Middle frontal gyrus (tissue), 1 donor: ENCODE measurements around the gene ETV6.
"Not testable (repeated sequence)": the region's sequence is repeated elsewhere in the genome, so short reads cannot be mapped to it uniquely, and the experiment has no call there.

Source experiments
- DNase-seq: peaks from one replicate; pipeline ENCODE4 v3.0.0-alpha.2; 2015; ENCODE audit warnings: low spot score; ENCODE audit errors: extremely low spot score

ETV6 gene

DNA sequence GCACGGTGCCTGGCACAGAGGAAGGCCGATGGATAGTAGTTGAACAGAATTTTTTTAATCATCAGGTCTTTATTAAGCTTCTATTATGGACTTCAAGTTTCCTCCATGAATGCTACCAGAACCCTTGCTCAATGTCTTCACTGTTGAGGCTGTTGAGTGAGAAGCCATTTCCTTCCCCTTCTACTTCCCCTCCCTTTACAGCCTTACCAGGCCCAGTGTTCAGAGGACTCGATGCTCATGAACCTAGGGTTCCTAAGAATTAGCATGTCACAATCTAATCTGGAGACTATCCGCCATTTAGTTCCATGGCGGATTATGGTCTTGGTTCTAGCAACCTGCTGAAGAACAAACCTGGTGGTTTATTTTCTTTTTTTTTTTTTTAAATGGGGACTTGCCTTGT is 17.7 kb downstream of the ETV6 start:
- DNase-seq: no peak

DNA sequence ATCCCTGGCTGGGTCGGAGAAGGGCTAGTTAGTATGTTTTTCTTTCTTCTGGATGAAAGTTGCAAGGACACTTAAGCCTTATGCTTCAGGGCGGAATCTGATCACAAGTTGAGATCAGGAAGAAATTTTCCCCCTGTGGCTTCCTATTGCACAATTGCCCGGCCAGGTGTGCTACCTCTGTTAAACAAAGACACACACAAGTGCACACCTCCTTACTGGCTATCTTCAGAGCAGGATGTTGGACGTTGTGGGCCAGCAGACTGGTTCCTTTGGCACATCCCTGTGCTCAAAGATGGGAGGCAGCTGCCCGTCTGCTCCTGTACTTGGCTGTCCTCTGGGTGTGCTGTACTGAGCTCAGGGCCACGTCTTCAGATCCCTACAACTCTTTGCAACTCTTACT is 19.1 kb downstream of the ETV6 start:
- DNase-seq: no peak

DNA sequence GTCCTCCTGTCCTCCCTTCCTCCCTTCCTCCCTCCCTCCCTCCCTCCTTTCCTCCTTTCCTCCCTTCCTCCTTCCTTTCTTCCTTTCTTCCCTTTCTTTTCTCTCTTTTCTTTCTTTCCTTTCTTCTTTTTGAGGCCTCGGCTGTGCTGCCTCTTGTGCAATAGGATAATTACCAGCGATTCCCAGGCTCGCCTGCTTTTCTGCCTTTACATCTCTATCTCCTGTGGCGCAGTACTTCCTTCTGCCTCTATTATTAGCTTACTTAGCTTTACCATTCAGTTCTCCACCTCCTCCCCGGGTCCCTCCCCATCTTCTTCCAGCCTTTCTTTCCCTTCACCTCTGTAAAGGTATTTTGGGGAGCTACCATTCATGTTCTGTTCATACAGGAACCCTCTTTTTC is 19.9 kb downstream of the ETV6 start:
- DNase-seq: no peak

DNA sequence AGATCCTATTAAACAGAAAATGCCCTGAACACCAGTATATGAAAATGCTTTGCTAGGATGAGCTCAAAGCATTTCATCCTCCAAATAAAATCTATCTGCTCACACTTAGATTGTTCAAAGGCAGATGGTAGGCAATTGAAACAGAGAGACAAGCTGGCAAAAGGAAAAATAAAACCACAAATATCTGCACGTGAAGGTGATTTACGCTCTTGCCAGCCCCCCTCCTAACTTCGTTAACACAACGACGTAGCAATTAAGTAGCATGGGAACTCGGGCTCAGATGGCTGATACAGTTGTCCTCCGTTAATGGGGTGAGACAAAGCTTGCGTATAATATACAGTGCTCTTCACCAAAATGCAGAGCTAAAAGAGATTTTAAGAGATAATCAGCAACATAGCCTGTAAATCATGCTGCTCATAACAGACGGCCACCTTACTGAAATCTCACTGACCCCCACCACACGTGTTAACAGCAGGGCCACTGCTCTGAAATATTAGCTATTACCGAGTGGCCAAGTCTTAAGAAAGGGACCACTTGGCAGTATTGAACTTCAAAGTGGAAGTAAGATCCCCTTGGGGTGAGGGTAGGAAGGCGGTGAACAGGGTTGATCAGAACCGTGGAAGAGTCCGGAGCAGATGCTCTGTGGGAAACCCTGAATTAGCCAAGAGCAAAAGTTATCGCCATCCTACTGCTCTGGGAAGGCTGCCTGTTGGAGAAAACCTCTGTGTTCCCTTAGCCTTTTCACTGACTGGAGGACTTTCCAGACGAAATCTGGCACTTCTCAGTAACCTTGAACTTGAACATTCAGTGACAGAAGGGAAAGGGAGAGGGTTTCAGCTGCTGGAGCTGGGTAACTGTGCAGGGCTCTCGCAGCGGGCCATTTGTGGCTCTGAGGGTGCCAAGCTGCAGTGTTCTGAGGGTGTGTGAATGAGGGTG is 23.1 kb downstream of the ETV6 start:
- DNase-seq: no peak

DNA sequence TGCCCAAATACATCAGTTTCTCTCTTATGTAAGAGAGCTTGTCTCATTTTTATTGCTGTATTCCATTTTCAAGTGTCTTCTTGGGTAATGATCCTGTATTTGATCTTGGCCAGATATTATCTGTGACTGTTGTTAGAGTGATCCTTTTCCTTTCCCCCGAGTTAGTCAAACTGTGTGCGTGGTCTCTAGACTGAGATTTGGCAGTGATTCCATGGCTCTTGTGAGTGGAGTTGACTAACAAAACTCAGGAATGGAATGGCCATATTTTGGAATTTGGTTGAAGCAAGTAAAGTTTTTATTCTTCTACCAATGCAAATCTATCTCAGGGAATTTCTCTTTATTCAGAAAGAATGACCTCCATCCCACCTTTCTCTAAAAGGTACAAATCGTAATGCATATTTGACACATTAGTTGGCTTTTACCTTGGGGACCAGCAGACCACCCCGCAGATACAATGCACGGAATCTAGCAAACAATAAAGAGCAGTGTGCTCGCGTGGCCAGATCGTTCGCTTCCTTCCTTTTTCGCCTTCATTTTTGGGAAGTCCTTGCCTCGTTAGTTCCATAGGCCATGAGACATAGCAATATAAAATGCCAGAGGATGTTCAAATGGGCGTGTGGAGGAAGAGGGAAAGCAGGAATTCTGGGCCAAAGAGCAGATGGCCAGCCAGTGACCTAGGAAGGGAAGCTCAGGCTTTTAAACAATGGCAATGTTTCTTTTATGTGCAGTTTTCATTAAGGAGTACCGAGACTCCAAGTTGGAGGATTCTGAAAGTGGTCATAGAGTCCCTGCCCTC is 24.4 kb downstream of the ETV6 start:
- no peak for DNase-seq

DNA sequence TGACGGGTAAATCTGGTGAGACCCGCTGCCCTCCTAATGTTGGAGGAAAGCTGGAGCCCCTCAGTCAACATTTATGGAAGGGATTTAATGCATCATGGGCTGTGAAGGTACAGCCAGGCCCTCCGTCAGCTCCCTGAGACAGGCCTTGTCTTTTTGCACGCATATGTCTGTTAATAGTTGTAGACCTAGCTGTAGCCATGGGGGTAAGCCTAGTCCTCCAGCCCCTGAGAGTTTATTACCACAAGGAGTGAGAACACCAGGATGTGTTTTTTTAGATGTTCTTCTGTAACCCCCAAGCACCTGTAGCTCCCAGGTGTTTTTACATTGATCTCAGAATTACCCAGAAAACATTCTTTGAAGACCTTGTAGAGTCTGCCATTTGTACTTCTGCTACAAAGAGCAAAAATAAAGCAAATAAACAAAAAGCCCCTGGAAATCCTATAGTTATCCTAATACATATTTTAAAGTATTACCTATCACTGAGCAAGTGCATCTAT is 25.5 kb downstream of the ETV6 start:
- DNase-seq: no peak

DNA sequence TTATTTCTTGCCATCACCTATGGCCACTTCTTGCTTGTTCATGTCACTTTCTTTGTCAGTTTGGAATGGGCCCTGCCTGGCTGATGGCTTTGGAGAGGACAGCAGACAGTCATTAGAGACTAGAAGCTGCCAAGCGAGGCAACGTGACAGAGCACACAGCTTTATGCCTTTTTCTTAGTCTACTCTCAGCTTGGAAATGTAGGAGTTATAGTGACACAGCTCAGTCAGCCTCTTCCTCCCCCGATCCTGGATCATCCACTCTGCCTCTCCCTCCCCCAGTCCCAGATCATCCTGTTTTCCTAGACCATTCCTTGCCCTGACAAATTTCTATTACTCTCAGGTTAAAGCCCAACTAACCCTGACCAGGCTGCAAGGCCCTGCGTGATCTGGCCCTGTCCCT is 26.6 kb downstream of the ETV6 start:
- DNase-seq: no peak

DNA sequence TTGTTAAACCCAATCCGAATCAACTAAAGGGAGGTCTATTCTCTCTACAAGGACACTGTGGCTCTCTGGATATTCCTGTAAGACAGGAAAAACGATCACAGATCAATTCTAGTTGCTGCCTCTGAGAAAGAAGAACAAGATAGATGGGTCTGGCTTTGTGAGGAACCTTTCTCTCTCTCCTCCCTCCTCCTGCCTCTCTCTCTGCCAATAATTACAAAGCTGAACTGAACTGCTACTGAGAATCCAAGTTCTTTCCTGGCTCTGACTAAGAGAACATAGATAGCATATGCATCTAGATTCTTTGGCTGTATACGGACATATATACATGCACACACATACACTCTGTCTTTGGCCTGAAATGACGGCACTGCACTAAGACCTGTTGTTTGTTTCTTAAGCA is 27.6 kb downstream of the ETV6 start:
- DNase-seq: no peak

DNA sequence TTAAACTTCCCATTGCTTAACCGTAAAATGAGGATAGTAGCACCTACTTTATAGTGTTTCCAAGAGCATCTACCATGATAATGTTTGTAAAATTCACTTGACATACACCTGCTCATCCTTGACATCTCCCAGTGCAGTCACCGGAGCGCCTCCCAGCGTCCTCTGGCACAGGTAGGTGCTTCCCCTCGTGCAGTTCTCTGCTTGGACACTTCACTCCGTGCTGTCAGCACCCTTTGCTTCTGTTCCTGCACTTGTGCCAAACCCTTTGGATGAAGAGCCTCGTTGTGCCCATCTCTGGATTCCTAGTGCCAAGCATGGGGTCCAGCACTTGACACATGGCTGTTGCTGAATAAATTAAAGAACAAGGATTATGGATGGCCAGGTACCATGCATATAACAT is 28.3 kb downstream of the ETV6 start:
- no peak for DNase-seq

DNA sequence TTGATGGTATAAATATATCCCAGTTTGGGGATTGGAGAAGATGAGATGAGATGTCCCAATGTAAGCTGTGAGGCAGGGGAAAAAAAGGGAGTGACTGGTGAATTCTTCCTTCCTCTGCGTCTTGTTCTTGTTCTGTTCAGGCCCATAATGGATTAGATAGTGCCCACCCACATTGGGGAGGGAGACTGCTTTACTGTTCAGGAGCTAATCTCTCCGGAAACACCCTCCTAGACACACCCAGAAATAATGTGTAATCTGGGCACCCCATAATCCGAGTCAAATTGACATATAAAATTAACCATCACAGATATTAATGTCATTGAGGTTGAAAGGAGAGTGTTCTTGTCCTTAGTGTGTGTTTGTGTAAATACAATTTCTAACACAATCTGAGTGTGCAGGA is 29.3 kb downstream of the ETV6 start:
- no peak for DNase-seq

DNA sequence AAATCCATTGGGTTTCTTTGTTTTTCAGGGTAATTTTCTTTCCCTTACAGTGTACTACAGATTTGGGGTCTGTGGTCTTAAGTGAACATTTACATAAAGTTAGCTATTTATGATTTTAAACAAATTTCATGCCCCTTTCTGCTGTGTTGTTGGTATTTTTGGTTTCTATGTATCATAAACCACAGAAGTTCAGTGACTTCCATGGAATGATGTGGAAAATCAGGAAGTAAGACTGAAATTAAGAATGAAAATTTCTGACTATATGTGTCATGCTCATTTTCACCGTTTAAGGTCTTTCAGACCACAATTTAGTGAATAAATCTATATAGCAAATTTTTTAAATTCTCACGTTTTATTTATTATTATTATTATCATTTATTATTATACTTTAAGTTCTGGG is 31.7 kb downstream of the ETV6 start:
- no peak for DNase-seq

DNA sequence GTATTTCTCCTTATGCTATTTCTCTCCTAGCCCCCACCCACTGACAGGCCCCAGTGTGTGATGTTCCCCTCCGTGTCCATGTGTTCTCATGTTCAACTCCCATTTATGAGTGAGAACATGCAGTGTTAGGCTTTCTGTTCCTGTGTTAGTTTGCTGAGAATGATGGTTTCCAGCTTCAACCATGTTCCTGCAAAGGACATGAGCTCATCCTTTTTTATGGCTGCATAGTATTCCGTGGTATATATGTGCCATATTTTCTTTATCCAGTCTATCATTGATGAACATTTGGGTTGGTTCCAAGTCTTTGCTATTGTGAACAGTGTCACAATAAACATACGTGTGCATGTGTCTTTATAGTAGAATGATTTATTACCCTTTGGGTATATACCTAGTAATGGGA is 32.2 kb downstream of the ETV6 start:
- not testable (repeated sequence) for DNase-seq

DNA sequence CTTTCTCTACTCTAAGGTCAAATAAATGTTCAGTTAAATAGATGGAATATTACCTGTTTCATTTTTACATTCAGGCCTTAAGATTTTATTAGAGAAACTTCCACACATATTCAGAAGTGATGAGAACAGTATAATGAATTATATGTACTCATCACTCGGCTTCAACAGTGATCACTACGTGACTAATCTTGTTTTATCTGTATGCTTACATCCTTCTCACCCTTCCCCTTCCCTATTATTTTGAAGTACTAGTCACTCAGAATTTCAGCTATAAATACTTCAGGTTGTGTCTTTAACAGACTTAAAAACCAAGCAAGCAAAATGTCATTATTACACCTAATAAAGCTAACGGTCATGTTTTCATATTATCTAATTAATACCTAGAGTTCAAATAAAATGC is 34.9 kb downstream of the ETV6 start:
- DNase-seq: no peak

DNA sequence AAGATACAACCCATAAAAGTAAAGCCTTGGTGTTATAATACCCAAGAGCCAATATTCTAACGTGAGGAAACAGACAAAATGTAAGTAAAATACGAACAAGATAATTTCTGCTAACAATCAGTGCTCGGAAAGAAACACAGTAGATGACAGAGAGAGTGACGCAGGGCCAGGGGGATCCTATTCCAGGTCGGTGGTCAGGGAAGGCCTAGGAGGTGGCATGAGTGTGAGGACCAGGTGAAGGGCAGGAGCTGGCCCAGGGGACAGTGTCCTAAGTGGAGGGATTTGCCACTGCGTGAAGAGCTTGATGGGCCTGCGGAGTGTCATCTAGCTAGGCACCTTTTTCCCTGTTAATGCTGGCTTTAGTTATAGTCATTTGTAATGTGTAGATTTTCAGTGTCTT is 35.3 kb downstream of the ETV6 start:
- DNase-seq: no peak

DNA sequence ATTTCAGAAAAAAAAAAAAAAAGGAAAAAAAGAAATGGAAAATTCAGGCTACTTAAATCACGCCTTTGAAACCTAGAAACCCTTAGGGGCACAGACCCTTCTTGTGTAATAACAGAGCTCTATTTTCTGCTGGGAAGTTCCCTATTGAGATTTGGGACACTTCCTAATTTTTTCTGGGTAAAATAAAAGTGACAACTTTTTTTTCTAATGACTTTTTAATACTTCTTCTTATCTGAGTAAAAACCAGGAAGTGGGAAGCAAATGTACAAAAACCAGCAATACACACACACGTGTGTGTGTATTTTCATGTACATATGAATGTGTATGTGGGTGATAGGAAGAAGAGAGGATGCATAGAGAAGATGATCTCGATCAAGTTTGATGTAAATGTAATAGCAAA is 35.8 kb downstream of the ETV6 start:
- DNase-seq: no peak

DNA sequence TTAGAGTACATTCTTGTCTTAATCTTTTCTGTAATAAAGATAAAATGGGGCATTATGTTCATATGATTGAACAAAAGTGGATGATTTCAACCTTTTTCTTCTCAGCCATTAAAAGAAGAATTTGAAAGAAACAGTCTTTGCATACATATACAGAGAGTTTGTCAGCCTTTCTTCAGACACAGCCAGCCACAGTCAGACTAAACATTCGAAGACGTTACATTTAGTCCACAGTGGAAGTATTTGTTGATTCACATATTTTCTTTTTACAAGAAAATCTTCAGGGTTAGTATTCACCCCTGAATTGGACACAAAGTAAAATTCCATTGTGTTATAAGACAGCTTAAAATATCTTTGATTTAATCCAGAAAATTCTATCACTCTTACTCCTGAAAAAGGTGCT is 36.2 kb downstream of the ETV6 start:
- no peak for DNase-seq

DNA sequence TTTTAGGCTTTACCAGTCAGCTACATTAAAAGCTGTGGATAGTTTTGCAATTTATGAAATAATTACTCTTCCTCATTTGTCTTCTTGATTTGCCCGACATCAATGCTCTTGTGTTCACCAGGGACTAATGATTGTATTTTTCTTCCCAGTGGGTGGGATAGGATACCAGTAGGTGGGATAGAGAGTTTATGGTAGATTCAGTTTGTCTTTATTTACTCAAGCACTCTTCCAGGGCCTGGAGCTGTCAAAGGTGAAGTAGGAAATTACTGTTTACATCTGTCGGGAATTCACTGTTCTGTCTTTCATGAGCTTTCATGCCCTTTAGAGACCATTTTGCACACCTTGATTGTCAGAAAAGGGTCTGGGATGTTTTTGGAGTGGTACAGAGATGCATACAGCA is 36.6 kb downstream of the ETV6 start:
- DNase-seq: no peak

DNA sequence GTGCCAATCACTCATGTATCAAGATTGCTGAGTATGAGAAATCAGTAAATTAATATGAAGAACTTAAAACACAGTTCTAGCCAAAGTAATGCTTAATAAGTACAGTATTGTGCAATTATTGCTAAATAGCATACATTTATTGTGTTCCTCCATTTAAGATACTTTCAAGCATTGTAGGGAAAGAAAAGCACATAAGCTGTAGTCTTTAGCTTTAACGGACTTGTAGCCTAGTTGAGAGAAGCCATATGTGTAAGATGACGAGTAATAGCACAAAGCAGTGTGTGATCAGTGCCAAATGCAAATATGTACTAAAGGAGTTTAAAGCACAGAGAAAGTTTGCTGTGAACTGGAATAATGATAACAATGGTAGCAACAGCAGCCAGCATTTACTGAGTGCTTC is 38.1 kb downstream of the ETV6 start:
- no peak for DNase-seq

DNA sequence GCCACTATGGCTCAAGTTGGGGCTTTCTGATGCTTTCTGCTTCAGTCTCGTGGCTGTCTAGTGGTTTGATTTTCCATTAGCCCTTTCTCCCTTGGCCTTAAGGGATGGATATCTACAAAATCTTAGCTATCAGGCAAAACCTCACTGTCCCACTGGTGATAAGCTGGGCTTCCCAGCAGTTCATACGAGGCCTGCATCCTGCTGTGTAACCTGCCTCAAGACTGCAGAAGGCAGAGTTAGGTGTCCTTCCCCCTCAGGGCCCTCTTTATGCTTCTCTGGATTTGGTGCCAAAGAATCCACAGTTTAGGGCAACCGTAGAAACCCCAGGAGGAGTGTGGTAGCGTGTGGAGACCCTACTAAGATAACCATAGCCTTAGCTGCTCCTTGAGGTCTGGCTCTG is 38.9 kb downstream of the ETV6 start:
- no peak for DNase-seq

DNA sequence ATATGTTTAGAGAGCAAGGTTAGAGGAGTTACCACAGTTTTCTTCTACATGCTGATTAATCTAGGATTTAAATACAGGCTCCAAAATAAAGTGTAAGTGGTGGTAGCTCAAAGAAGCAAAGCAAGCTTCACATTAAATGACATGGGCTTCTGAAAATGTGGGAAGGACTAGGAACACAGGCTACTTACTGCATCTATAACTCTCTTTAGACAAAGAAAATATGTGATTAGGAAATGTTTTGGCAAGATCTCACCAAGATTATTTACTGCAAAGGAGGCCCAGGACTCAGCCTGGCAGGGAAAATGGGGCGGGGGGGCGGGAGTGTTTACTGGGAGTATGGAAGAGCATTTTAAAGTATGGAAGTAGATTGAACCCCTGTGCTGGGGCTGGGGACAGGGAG is 39.4 kb downstream of the ETV6 start:
- no peak for DNase-seq

DNA sequence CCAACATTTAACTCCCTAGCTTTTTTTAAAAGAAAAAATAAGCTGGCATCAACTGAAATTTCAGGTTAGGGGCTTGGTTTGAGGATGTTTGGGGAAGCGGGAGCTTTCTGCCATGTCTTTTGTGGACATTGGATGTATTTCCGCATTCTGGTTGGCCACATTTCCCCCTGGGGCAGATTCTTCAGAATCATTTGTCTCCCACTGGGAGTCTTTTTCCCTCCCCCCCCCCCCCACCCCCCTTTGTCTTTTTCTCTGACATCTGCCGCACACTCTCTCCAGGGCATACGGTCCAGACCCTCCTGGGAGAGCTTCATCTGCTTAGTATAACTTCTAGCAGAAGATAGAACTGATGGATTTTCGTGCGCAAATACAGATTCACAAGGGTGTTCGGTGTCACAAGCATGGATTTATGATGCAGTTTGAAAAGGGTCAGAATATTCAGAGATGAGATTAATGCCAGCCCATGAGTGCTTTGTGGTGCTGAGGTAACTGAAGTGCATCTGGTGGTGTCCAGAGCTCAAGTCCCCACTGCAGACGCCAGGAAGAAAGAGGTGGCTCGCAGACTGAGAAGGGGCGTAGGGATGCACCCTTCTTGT is 40.2 kb downstream of the ETV6 start:
- no peak for DNase-seq

DNA sequence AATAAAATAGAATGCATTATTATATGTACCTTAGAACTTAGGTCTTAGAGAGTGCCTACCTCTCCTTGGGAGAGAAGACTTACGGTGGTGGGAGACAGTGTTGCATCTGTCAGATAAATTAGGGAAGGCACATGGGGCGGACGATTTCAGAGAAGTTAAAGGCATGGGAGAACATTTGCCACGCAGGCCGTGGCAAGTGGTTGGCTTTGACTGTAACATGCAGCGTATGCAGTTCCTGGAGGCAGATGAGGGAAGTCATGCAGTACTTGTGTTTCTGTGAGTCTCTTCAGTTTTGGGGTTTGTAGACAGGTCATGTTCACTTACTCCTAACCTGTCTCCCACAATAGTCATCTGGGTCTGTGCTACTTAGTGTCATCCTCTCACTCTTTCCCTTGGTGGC is 43.6 kb downstream of the ETV6 start:
- no peak for DNase-seq
